Renal cortical epithelial cell (primary cell): ENCODE measurements around the gene AGR3. TPM values are rescaled to one million over a fixed set of nuclear protein-coding genes. Genes with fewer than 3 reads are reported as not detected.
"Not testable (repeated sequence)": the region's sequence is repeated elsewhere in the genome, so short reads cannot be mapped to it uniquely, and the experiment has no call there.

ENCODE experiments used
- DNase-seq: peaks from one replicate; pipeline ENCODE4 v3.0.0-alpha.2; 2011; ENCODE audit warnings: low read depth
- total RNA-seq: library from RNA; depleted of rRNA; stranded (reverse); fragments of >200 nt; gene quantifications from 2 replicates; pipeline ENCODE4 v1.2.3, GENCODE V29; 2014

Gene AGR3
- total RNA-seq, 1 donor from 2014 or later, result not detected

GRCh38 chr7:16891874-16892643 lies 10.3 kb upstream of the AGR3 start:
- peak; percentile 27 for DNase-seq

GRCh38 chr7:16891338-16891737 lies 9.6 kb upstream of the AGR3 start:
- DNase-seq, result peak; percentile 72

GRCh38 chr7:16889851-16890415 lies 8.2 kb upstream of the AGR3 start:
- DNase-seq, result peak; percentile 22

- no peak for DNase-seq
Observed at GRCh38 chr7:16889305-16889704, 7.5 kb upstream of the AGR3 start.

DNA sequence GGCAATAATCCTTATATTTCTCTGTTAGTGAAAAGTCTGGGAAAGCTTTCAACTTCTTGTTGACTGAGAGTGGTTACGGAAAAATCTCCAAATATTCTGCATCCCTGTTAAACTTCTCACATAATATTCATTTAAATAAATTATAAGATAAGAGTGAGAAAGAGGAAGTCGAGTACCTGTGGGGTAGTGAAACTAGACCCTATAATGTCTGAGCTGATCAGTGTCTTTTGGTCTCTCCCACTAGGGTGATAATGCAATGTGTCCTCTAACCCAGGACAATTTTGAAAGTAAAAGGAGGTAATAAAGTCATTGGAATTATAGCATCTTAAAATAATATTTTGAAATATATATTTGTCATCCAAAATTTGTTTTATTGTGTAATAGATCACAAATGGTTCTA lies 2.1 kb upstream of the AGR3 start:
- no peak for DNase-seq

DNA sequence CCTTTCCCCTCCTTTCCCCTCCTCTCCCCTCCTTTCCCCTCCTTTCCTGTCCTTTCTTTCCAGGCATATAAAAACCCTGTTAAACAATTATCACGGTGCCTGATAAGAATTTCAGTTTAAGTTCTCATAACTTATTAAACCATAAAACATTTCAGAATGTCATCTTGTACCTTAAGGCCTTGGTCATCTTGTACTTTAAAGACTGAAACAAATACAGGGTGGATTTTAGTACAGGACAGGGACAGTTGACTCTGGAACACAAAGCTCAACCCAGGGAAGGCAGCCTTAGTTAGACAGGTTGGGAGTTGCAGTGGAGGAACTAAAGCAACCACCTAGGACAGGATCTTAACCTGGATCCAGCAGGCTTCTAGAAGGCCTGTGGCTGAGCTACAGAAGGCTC lies 1.2 kb downstream of the AGR3 start:
- no peak for DNase-seq

DNA sequence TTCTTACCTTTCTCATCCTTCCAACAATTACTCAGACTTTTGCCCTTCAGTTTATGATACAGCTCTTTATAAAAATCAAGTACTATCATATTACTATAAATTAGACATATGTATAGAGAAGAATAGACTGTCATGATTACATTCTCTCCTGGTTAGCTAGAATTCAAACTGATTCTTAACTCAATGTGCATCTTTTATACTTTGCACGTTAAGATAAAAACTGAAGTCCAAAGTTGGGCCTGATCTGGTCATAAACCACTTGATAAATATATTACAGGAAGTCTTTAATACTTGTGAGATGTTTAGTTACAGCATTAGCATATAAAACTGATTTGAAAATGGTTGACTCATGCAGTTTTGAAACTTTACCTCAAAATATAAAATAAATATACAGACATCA lies 2.6 kb downstream of the AGR3 start:
- no peak for DNase-seq

GRCh38 chr7:16875861-16876260 lies 5.9 kb downstream of the AGR3 start:
- no peak for DNase-seq

DNA sequence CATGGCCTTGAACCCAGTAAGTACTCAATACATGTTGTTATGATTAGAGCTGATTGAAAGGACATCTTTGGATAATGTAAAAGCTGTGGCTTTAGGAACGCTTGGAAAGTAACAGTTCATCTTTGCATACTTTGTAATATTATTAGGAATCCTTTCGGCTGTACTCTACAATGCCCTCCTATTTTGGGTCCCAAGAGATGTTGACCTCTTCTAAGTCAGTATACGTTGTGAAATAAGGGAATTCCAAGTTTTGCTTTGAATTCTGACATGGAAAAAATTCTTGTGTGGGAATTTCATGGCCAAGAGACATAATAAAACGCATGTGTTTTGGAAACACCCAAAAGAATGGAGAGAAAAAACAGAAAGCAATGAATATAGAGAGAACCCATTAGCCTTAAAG lies 7.7 kb downstream of the AGR3 start:
- no peak for DNase-seq

- no peak for DNase-seq
Observed at GRCh38 chr7:16867328-16867727, 14.5 kb downstream of the AGR3 start.

DNA sequence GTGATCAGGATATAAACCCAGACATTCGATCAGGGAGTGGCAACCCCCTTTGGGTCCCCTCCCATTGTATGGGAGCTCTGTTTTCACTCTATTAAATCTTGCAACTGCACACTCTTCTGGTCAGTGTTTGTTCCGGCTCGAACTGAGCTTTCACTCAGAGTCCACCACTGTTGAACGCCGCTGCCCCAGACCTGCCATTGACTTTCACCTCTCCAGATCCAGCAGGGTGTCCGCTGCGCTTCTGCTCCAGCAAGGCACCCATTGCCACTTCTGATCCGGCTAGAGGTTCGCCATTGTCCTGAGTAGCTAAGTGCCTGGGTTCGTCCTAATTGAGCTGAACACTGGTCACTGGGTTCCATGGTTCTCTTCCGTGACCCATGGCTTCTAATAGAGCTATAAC lies 28.6 kb downstream of the AGR3 start:
- not testable (repeated sequence) for DNase-seq

DNA sequence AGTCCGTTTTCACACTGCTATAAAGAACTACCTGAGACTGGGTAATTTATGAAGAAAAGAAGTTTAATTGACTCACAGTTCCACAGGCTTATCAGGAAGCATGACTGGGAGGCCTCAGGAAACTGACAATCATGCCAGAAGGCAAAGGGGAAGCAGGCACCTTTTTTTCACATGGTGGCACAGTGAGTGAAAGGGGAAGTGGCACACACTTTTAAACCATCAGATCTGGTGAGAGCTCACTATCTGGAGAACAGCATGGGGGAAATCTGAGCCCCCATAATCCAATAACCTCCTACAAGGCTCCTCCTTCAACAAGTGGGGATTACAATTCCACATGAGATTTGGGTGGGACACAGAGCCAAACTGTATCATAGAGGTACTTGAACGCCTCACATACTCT lies 30.0 kb downstream of the AGR3 start:
- DNase-seq, result no peak

- no peak for DNase-seq
Observed at GRCh38 chr7:16850614-16851466, 30.9 kb downstream of the AGR3 start.

- DNase-seq, result no peak
Observed at GRCh38 chr7:16849296-16850148, 32.3 kb downstream of the AGR3 start.

DNA sequence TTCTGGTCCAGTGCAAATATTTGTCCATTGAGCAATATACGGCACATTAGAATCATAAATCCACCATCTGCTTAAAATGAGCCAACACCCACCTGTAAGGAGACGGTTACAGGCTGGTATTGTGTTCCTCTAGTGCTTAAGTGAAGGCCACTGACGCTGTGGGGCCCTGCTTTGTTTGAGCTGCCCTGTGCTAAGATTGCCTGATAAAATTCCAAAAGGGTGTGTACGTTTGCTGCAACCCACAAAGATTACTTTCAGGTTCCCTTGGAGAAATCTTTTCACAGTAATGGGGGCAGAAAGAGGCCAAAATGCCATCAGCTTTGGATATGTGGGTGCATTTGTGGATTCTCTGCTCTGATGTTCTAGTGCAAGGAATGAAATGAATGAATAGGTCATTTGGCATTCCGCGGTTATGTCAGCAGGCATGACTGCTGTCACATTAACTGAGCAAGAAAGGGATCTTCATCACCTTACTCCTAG lies 34.4 kb downstream of the AGR3 start:
- peak; percentile 57 for DNase-seq

- no peak for DNase-seq
Observed at GRCh38 chr7:16846601-16847165, 35.1 kb downstream of the AGR3 start.

- DNase-seq, result no peak
Observed at GRCh38 chr7:16845746-16846145, 36.0 kb downstream of the AGR3 start.

DNA sequence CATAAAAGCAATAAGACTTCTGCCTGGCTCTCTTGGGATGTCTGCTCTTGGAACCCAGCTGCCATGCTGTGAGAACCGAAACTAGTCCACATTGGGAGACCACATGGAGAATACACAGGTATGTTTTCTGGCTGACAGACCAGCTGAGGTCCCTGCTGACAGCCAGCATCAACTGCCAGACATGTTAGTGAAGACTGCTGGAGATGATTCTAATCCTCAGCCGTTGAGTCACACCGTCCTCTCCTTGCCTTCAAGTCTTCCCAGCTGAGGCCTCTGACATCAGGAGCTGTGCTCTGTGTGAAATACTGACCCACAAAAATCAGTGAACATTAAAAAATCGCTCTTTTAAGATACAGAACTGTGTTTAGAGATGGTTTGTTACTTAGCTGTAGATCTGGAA lies 40.1 kb downstream of the AGR3 start:
- DNase-seq, result no peak

DNA sequence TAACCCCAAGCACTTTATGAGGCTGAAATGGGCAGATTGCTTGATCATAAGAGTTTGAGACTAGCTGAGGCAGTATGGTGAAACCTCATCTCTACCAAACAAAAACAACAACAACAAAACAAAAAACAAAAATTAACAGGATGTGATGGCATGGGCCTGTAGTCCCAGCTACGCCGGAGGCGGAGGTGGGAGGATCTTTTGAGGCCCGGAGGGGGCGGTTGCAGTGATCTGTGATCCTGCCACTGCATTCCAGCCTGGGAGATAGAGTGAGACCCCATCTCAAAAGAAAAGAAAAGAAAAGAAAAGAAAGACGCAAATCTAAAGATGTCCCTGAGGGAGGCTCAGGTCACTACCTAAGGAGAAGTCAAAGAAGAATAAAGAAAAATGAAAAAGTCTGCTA lies 41.7 kb downstream of the AGR3 start:
- DNase-seq, result no peak

DNA sequence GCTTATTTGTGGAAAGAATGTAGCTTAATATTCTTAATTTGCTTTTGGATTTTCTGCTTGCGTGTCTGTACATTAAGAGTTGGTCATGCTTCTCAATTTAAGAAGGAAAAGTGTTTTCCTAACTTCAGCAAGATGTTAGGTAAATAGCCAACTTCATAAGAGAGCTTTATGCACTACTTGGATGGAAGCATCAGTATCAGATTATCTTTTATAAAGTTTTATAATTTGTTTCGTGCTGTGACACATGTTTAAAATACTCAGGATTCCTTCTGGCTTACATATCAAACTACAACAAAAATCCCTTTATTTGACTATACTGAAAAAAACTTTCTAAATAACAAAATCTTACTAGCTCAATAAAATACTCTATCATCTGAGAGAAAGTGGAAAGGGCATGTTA lies 42.1 kb downstream of the AGR3 start:
- DNase-seq, result no peak

DNA sequence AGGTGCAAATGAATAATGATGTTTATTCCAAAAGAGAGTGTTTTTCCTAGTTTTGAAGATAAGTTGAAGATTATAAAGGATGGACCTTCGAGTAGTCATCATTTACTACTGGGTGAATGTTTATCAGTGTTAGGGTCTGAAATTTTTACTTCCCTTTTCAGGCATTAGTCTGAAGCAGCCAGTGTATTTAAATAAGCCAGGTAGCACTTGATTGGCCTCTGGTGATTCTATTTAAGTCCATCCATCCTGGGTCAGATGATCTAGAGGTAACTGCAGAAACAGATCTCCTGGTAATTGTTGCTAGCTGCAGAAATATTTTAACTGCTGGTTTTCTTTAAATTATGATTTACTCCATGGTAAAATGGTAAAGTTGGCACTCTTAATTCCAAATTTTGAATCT lies 42.9 kb downstream of the AGR3 start:
- no peak for DNase-seq
